IPS-18a (cell line): Measurements from ENCODE around the gene SLC49A4.

Experiments
- H3K27ac ChIP-seq: one replicate; pipeline ENCODE4 v1.5.1; 2013; ENCODE audit warnings: low read length
- H3K27me3 ChIP-seq: one replicate; pipeline ENCODE4 v1.6.1; 2013; ENCODE audit warnings: mild to moderate bottlenecking, low read length; ENCODE audit not compliant: control insufficient read depth, insufficient read depth
- H3K36me3 ChIP-seq: one replicate; pipeline ENCODE4 v1.6.1; 2013; ENCODE audit warnings: low read depth, low read length; ENCODE audit not compliant: control insufficient read depth
- H3K4me1 ChIP-seq: one replicate; pipeline ENCODE4 v1.6.1; 2013; ENCODE audit warnings: low read depth, low read length; ENCODE audit not compliant: control insufficient read depth
- H3K4me3 ChIP-seq: one replicate; pipeline ENCODE4 v1.5.1; 2013; ENCODE audit warnings: low read length
- H3K9ac ChIP-seq: one replicate; pipeline ENCODE4 v1.6.1; 2013; ENCODE audit warnings: mild to moderate bottlenecking, low read length, moderate library complexity
- H3K9me3 ChIP-seq: one replicate; pipeline ENCODE4 v1.6.1; 2013; ENCODE audit warnings: low read depth, low read length; ENCODE audit not compliant: control insufficient read depth

Gene SLC49A4

DNA sequence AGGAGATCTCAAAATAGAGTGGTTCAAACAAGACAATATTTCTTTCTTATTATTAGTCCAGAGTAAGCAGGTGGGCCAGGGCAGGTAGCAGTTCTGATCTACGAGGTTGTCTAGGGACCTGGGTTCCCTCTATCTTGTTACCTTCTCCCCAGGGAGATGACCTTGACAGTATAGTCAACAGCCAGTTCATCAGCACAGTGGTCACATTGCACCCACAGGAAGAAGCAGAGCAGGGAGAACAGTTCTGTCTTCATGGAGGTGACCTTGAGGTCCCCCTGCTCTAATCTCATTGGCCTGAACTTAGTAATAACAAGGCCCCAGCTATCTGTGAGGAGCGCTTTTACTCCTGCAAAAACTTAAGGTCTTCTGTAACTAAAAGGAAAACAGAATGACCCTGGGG is 21.7 kb downstream of the SLC49A4 start:
- H3K4me3 ChIP-seq: no peak overlapping the region
- H3K27ac ChIP-seq: no peak overlapping the region
- no peaks in the 10 kb centered on the region for H3K4me1 ChIP-seq
- no peaks in the 10 kb centered on the region for H3K9me3 ChIP-seq
- H3K36me3 ChIP-seq: no peaks in the 10 kb centered on the region
- H3K9ac ChIP-seq: no peak overlapping the region
- H3K27me3 ChIP-seq: no peaks in the 10 kb centered on the region

DNA sequence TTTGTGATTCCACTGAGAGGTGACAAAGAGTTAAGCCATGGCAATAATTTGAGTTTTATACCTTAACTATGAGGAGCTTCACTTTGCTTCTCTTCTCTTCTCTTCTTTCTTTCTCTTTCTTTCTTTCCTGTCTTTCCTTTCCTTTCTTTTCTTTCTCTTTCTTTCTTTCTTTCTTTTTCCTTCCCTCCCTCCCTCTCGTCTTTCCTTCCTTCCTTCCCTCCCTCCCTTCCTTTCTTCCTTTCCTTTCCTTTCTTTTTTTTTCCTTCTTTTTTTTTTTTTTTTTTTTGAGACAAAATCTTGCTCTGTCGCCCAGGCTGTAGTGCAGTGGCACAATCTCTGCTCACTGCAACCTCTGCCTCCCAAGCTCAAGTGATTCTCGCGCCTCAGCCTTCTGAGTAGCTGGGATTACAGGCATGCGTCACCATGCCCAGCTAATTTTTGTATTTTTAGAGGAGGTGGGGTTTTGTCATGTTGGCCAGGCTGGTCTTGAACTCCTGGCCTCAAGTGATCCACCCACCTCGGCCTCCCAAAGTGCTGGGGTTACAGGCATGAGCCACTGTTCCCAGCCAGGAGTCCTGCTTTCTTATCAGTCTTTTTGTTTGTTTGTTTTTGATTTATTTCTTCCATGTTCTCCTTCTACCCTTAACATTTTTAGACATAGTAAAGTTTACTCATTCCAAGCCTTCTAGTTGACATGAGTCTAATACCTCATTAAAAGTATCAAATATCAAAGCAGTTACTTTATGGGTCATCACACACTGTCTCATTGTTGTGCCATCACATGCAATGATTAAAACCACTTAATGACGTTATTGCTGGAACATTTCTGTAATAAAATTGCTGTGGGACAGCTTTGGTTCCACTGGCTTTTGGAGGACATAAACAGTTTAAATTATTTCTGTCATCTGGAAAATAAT is 29.9 kb downstream of the SLC49A4 start:
- Histone ChIP-seq H3K4me3 (no peak overlapping the region), H3K9me3 (no peaks in the 10 kb centered on the region), H3K36me3 (no peaks in the 10 kb centered on the region), H3K27ac (no peak overlapping the region), H3K4me1 (no peaks in the 10 kb centered on the region), H3K9ac (no peak overlapping the region), H3K27me3 (no peaks in the 10 kb centered on the region)

DNA sequence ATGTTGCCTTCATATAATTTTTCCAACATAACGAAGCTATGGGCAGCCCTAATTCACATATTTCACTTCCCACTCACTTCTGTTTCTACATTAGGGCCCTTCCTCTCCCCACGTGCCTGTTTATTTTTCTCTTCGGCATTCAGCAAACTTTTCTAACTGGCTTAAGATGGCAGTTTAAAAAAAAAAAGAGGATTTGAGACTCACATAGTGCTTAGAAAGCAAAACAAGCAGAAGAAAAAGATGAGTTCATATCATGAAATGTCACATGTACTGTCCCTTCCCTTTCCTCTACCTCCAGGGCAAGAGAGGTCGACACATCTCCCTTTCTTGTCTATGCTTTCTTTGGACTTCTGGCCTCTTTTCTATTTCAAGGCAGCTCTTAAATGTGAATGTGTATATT is 30.6 kb downstream of the SLC49A4 start:
- Histone ChIP-seq H3K36me3 (no peaks in the 10 kb centered on the region), H3K4me1 (no peaks in the 10 kb centered on the region), H3K9ac (no peak overlapping the region), H3K27me3 (no peaks in the 10 kb centered on the region), H3K9me3 (no peaks in the 10 kb centered on the region), H3K4me3 (no peak overlapping the region), H3K27ac (no peak overlapping the region)

DNA sequence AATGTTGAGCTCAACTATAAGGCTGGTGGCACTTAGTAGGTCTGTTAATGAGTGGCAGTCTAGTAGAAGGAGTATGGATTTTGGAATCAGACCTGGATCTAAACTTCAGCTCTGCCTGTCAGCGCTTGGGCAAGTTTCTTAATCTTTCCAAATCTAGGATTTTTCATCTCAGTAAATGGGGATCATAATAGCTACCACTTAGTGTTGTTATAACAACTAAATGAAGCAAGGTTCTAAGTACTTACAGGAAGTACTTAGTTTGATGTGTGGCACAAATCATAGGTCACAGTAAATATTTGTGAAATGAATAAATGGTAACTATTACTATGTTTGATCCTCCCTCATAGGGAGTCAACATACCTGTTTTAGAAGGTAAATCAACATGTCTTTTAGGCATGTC is 31.4 kb downstream of the SLC49A4 start:
- Histone ChIP-seq H3K27ac (no peak overlapping the region), H3K36me3 (no peaks in the 10 kb centered on the region), H3K4me1 (no peaks in the 10 kb centered on the region)

DNA sequence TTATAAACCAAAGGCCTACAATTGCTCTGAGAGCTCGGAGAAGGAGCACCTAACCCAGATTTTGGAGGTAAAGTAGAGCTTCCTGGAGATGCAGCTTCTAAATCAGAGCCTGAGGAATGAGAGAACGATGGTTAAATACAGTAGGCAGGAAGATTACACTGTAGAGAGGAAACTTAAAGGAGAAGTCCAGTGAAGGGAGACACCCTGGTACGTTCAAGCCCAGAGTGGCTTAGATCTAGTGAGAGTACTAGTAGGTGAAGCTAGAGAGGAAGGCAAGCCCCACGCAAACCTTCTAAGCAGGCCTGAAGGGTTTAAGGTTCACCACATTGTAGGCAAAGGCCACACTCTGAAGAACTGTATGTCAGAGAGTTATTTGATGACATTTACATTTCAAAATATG is 33.4 kb downstream of the SLC49A4 start:
- no peak overlapping the region for H3K9ac ChIP-seq
- H3K9me3 ChIP-seq: no peaks in the 10 kb centered on the region
- no peaks in the 10 kb centered on the region for H3K36me3 ChIP-seq
- H3K4me1 ChIP-seq: no peaks in the 10 kb centered on the region
- no peaks in the 10 kb centered on the region for H3K27me3 ChIP-seq
- no peak overlapping the region for H3K27ac ChIP-seq
- H3K4me3 ChIP-seq: no peak overlapping the region

More for the DNA sequence above, 31.4 kb downstream of the SLC49A4 start:
- Histone ChIP-seq H3K27me3 (no peaks in the 10 kb centered on the region), H3K9ac (no peak overlapping the region), H3K4me3 (no peak overlapping the region), H3K9me3 (no peaks in the 10 kb centered on the region)

DNA sequence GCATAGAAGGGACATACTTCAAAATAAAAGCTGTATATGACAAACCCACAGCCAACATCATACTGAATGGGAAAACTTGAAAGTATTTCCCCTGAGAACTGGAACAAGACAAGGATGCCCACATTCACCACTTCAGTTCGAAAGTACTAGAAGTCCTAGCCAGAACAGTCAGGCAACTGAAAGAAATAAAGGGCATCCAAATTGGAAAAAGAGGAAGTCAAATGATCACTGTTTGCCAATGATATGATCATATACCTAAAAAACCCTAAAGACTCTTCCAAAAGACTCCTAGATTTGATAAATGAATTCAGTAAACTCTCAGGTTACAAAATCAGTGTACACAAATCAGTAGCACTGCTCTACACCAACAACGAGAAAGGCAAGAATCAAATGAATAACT is 40.7 kb downstream of the SLC49A4 start:
- no peaks in the 10 kb centered on the region for H3K36me3 ChIP-seq
- no peak overlapping the region for H3K27ac ChIP-seq
- H3K27me3 ChIP-seq: no peaks in the 10 kb centered on the region
- no peak overlapping the region for H3K4me3 ChIP-seq
- no peaks in the 10 kb centered on the region for H3K4me1 ChIP-seq
- no peaks in the 10 kb centered on the region for H3K9me3 ChIP-seq
- H3K9ac ChIP-seq: no peak overlapping the region

DNA sequence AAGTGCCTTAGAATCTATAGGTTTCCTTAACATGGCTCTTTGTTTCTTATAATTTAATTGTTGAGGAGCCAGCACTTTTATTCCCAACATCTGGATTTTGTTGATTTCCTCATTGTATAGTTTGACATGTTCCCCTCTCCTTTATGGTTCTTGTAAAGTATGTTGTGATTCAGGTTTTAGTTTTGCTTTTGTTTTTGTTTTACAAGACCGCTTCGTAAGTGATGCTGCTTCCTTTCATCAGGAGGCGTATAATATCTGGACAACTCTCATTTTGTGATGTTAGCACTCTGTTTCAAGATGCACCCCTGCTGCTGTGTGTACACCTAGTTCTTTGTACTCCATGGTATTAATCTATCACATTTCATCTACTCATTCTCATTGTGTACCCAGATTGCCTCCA is 48.7 kb downstream of the SLC49A4 start:
- Histone ChIP-seq H3K4me1 (no peaks in the 10 kb centered on the region), H3K27me3 (no peaks in the 10 kb centered on the region), H3K27ac (no peak overlapping the region), H3K9me3 (no peaks in the 10 kb centered on the region), H3K9ac (no peak overlapping the region), H3K4me3 (no peak overlapping the region), H3K36me3 (no peaks in the 10 kb centered on the region)

DNA sequence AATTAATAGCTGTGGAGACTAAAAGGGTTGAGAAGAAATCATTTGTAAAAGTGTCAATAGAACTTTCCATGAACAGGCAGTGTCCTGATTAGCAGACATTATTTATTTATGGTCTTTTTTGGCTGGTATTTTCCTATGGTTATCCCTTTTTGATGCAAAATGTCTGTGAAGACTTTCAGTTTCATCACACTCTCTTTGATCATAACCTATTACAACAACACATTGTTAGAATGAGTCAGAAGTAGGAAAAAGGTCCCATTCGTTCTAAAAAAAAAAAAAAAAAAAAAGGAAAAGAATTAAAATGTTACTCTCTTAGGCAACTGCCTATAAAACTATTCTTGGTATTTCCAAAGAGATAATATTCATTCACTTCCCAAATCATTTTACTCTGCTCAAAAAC is 62.1 kb downstream of the SLC49A4 start:
- Histone ChIP-seq H3K9ac (no peak overlapping the region), H3K4me1 (no peaks in the 10 kb centered on the region), H3K27ac (no peak overlapping the region), H3K4me3 (no peak overlapping the region), H3K36me3 (no peaks in the 10 kb centered on the region), H3K27me3 (no peaks in the 10 kb centered on the region), H3K9me3 (no peaks in the 10 kb centered on the region)

DNA sequence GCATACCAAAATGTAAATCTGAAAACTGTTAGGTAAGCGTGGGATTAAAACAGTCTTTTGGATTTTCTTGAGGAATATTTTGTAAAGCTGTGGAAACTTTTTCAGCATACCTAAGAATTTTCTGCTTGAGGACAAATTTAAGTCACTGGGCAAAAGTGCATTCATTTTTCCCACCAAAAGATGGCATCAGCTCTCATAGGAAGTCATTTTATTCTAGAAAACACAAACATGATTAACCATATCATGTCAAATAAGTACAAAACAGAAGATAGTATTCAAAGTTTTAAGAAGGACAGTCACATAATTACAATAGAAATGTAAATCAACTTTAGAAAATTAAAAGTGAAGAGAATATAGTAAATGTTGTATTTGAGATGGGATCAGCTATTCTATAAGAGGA is 63.5 kb downstream of the SLC49A4 start:
- no peaks in the 10 kb centered on the region for H3K9me3 ChIP-seq
- H3K4me3 ChIP-seq: no peak overlapping the region
- no peak overlapping the region for H3K9ac ChIP-seq
- H3K4me1 ChIP-seq: no peaks in the 10 kb centered on the region
- H3K27ac ChIP-seq: no peak overlapping the region
- no peaks in the 10 kb centered on the region for H3K27me3 ChIP-seq
- H3K36me3 ChIP-seq: no peaks in the 10 kb centered on the region

DNA sequence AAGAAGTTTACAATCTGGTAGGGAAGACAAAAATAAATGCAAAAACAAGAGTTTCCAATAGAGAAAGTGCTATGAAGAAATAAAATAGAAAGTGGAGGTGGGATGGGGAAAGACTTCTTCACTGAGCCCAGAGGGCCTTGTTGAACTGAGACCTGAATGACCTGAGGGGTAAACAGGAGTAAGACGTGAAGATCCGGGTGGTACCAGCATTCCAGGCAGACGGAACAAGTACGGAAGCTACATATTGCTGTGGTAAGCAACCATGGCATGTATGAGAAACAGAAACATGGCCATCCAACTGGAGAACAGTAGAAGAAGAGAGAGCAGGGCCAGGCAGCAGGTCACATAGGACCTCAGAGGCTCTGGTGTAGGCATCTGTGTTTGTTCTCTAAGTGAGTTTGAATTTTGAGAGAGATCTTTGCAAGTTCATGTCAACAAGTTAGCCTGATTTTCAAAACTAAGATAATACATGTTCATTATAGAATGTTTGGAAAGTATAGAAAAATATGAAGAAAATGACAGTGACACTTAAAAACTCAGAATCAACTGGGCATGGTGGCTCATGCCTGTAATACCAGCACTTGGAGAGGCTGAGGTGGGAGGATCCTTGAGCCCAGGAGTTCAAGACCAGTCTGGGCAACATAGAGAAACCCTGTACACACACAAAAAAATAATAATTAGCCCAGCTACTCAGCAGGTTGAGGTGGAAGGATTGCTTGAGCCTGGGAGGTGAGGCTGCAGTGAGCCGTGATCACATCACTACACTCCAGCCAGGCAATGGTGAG is 64.3 kb downstream of the SLC49A4 start:
- Histone ChIP-seq H3K36me3 (no peaks in the 10 kb centered on the region), H3K4me3 (no peak overlapping the region), H3K9ac (no peak overlapping the region), H3K9me3 (no peaks in the 10 kb centered on the region), H3K27me3 (no peaks in the 10 kb centered on the region), H3K27ac (no peak overlapping the region), H3K4me1 (no peaks in the 10 kb centered on the region)

DNA sequence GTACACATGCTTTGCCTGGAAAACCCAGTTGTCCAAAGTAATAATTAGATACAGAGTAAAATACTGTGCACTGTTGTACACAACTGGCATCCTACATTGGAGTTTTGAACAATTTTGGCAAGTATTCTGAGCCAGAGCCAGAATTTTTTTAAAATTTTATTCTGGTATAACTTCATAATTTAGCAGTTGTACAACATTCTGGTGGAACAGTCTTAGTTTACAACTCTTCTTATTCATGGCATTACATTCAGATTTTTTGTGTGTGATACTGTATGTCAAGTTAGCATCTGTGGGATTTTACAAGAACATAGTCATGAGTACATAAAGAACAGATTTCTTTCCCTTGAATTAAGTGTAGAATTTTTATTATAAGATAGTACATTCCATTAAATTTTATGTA is 67.5 kb downstream of the SLC49A4 start:
- Histone ChIP-seq H3K9me3 (no peaks in the 10 kb centered on the region), H3K27me3 (no peaks in the 10 kb centered on the region), H3K9ac (no peak overlapping the region), H3K4me1 (no peaks in the 10 kb centered on the region), H3K4me3 (no peak overlapping the region), H3K27ac (no peak overlapping the region), H3K36me3 (no peaks in the 10 kb centered on the region)
